Adrenal gland (tissue), 5 donors: Measurements from ENCODE around the gene COL5A1.

ENCODE experiments used
- CTCF ChIP-seq, 6 experiments: fragments of 450-650 bp in 4 of 6; fragments of 200-600 bp in 2 of 6; sonication (generic) in 1 of 6; IDR thresholded peaks; 1 replicate in 5 of 6; 2 replicates in 1 of 6; pipeline versions ENCODE4 v1.5.1 to v1.8.0; 2016 to 2021; ENCODE audit warnings: antibody characterized with exemption in 6 of 6, mild to moderate bottlenecking in 2 of 6, moderate library complexity in 1 of 6
- POLR2A ChIP-seq, 2 donors: fragments of 450-650 bp; IDR thresholded peaks; one replicate each; pipeline ENCODE4 v1.6.1; 2017; ENCODE audit warnings: antibody characterized with exemption in 2 of 2, mild to moderate bottlenecking in 2 of 2, moderate library complexity in 1 of 2
- donor health status: DM: no; HTN: no; CAD: no.

GRCh38 chr9:134690946-134691694 is 49.5 kb downstream of the COL5A1 start:
- no peak for TF ChIP-seq CTCF (IDR thresholded peaks at IDR 0.05)
- TF ChIP-seq POLR2A (IDR thresholded peaks at IDR 0.05) = no peak
